Neural cell (in vitro differentiated cells): ENCODE results near the gene SMAD5. TPM values are rescaled to one million over a fixed set of nuclear protein-coding genes. Genes with fewer than 3 reads are reported as not detected.

Experiments
- H2AFZ ChIP-seq: fragments of 200-600, 300-800 bp; sonication (generic), shearing (Covaris generic); 2 replicates; pipeline ENCODE4 v1.6.0; 2014; ENCODE audit warnings: low read depth, mild to moderate bottlenecking, antibody characterized with exemption, low read length, moderate library complexity
- H3F3A ChIP-seq: fragments of 200-600 bp; shearing (Covaris generic); 2 replicates; pipeline ENCODE4 v1.6.1; 2016; ENCODE audit warnings: mild to moderate bottlenecking, moderate library complexity, mixed read lengths, antibody characterized with exemption, low read length; ENCODE audit not compliant: insufficient read depth, poor library complexity, severe bottlenecking
- H3K27ac ChIP-seq: fragments of 200-600, 300-800 bp; sonication (generic), shearing (Covaris generic); 2 replicates; pipeline ENCODE4 v1.5.1; 2014; ENCODE audit warnings: mild to moderate bottlenecking, low read length, moderate library complexity
- H3K27me3 ChIP-seq: fragments of 300-800, 200-600 bp; sonication (generic), shearing (Covaris generic); 2 replicates; pipeline ENCODE4 v1.6.0; 2014; ENCODE audit warnings: mild to moderate bottlenecking, low read depth, low read length, moderate library complexity; ENCODE audit not compliant: insufficient read depth
- H3K36me3 ChIP-seq: fragments of 300-800, 200-600 bp; sonication (generic), shearing (Covaris generic); 2 replicates; pipeline ENCODE4 v1.5.1; 2014; ENCODE audit warnings: mild to moderate bottlenecking, antibody characterized with exemption, low read length, moderate library complexity; ENCODE audit not compliant: insufficient read depth
- H3K4me2 ChIP-seq: fragments of 300-800, 200-600 bp; sonication (generic), shearing (Covaris generic); 2 replicates; pipeline ENCODE4 v1.6.0; 2014; ENCODE audit warnings: mild to moderate bottlenecking, low read length
- H3K4me3 ChIP-seq: fragments of 300-800, 200-600 bp; sonication (generic), shearing (Covaris generic); 2 replicates; pipeline ENCODE4 v1.5.1; 2014; ENCODE audit warnings: mild to moderate bottlenecking, low read length, moderate library complexity
- H3K79me2 ChIP-seq: fragments of 200-600 bp; shearing (Covaris generic); replicated peaks from 2 replicates; pipeline ENCODE4 v1.6.0; 2014; ENCODE audit warnings: mild to moderate bottlenecking, low read length, moderate library complexity; ENCODE audit not compliant: insufficient read depth
- H3K9ac ChIP-seq: fragments of 300-800, 200-600 bp; sonication (generic), shearing (Covaris generic); 2 replicates; pipeline ENCODE4 v1.6.1; 2016; ENCODE audit warnings: mild to moderate bottlenecking, low read length, mixed read lengths
- H3K9me2 ChIP-seq: fragments of 200-600 bp; shearing (Covaris generic); 2 replicates; pipeline ENCODE4 v1.6.1; 2016; ENCODE audit warnings: mild to moderate bottlenecking, low read length, mixed read lengths; ENCODE audit not compliant: insufficient read depth
- H3K9me3 ChIP-seq: fragments of 200-600, 300-800 bp; sonication (generic), shearing (Covaris generic); 2 replicates; pipeline ENCODE4 v1.6.1; 2016; ENCODE audit warnings: mild to moderate bottlenecking, mixed run types, low read length, moderate library complexity, mixed read lengths
- H4K20me1 ChIP-seq: fragments of 200-600 bp; shearing (Covaris generic); 2 replicates; pipeline ENCODE4 v1.6.1; 2016; ENCODE audit warnings: mild to moderate bottlenecking, mixed run types; ENCODE audit not compliant: insufficient read depth
- CTCF ChIP-seq: fragments of 450-650 bp; IDR thresholded peaks from 2 replicates; pipeline ENCODE4 v1.5.1; 2014; ENCODE audit warnings: antibody characterized with exemption, mild to moderate bottlenecking, moderate library complexity; ENCODE audit not compliant: poor library complexity, severe bottlenecking
- EP300 ChIP-seq: fragments of 450-650 bp; conservative IDR thresholded peaks from 2 replicates; pipeline ENCODE4 v1.6.1; 2014; ENCODE audit warnings: antibody characterized with exemption, mild to moderate bottlenecking, moderate library complexity; ENCODE audit not compliant: poor library complexity, severe bottlenecking
- EZH2 ChIP-seq: fragments of 200-600, 300-800 bp; shearing (Covaris generic), sonication (generic); IDR thresholded peaks from 2 replicates; pipeline ENCODE4 v1.6.1; 2014; ENCODE audit warnings: antibody characterized with exemption, low read length, borderline replicate concordance, mild to moderate bottlenecking; ENCODE audit not compliant: insufficient read depth, poor library complexity, severe bottlenecking
- MXI1 ChIP-seq: fragments of 450-650 bp; conservative IDR thresholded peaks from 2 replicates; pipeline ENCODE4 v1.6.1; 2014; ENCODE audit warnings: antibody characterized with exemption, mild to moderate bottlenecking; ENCODE audit not compliant: poor library complexity, severe bottlenecking
- POLR2AphosphoS5 ChIP-seq: IDR thresholded peaks from 2 replicates; pipeline ENCODE4 v1.6.1; 2012
- RAD21 ChIP-seq: fragments of 450-650 bp; conservative IDR thresholded peaks from 2 replicates; pipeline ENCODE4 v1.6.1; 2014; ENCODE audit warnings: antibody characterized with exemption, mild to moderate bottlenecking, moderate library complexity
- TAF1 ChIP-seq: IDR thresholded peaks from 2 replicates; pipeline ENCODE4 v1.6.1; 2012; ENCODE audit warnings: low read depth
- polyA plus RNA-seq: library from polyadenylated mRNA; depleted of rRNA; stranded (reverse); fragments of >200 nt; gene quantifications from 2 replicates; pipeline ENCODE4 v1.2.3, GENCODE V29; 2014
- TF ChIP-seq, protein P1 (sequence below): IDR thresholded peaks from 2 replicates; pipeline ENCODE4 v1.6.1; 2012; ENCODE audit warnings: borderline replicate concordance

The SMAD5 gene
- polyA plus RNA-seq, 1 donor from 2014 or later = 26.3 TPM

GRCh38 chr5:136086783-136087566 lies 45.7 kb upstream of the SMAD5 start:
- Histone ChIP-seq H2AFZ (no peak overlapping the region), H3K4me2 (no peak overlapping the region), H3K36me3 (no peaks in the 10 kb centered on the region), H3K9me2 (no peaks in the 10 kb centered on the region), H4K20me1 (no peaks in the 10 kb centered on the region), H3K27ac (no peak overlapping the region), H3K27me3 (no peaks in the 10 kb centered on the region), H3K9ac (no peak overlapping the region), H3K4me3 (no peak overlapping the region), H3F3A (no peaks in the 10 kb centered on the region), H3K9me3 (no peaks in the 10 kb centered on the region), H3K79me2 (no peaks in the 10 kb centered on the region)
- no peak for TF ChIP-seq MXI1
- TF ChIP-seq, protein P1, sequence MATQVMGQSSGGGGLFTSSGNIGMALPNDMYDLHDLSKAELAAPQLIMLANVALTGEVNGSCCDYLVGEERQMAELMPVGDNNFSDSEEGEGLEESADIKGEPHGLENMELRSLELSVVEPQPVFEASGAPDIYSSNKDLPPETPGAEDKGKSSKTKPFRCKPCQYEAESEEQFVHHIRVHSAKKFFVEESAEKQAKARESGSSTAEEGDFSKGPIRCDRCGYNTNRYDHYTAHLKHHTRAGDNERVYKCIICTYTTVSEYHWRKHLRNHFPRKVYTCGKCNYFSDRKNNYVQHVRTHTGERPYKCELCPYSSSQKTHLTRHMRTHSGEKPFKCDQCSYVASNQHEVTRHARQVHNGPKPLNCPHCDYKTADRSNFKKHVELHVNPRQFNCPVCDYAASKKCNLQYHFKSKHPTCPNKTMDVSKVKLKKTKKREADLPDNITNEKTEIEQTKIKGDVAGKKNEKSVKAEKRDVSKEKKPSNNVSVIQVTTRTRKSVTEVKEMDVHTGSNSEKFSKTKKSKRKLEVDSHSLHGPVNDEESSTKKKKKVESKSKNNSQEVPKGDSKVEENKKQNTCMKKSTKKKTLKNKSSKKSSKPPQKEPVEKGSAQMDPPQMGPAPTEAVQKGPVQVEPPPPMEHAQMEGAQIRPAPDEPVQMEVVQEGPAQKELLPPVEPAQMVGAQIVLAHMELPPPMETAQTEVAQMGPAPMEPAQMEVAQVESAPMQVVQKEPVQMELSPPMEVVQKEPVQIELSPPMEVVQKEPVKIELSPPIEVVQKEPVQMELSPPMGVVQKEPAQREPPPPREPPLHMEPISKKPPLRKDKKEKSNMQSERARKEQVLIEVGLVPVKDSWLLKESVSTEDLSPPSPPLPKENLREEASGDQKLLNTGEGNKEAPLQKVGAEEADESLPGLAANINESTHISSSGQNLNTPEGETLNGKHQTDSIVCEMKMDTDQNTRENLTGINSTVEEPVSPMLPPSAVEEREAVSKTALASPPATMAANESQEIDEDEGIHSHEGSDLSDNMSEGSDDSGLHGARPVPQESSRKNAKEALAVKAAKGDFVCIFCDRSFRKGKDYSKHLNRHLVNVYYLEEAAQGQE = no peak
- TF ChIP-seq TAF1 = no peak
- no peak for TF ChIP-seq RAD21
- no peak for TF ChIP-seq POLR2AphosphoS5
- TF ChIP-seq EP300 = no peak

GRCh38 chr5:136087961-136088871 lies 44.4 kb upstream of the SMAD5 start:
- H3K9me2 ChIP-seq = no peaks in the 10 kb centered on the region
- no peaks in the 10 kb centered on the region for H3K79me2 ChIP-seq
- H3K4me3 ChIP-seq = no peak overlapping the region
- no peak overlapping the region for H3K27ac ChIP-seq
- TF ChIP-seq EP300 (no peak), EZH2 (no peak), TAF1 (no peak)
- H3F3A ChIP-seq = no peaks in the 10 kb centered on the region
- H2AFZ ChIP-seq = no peak overlapping the region
- no peaks in the 10 kb centered on the region for H4K20me1 ChIP-seq
- no peak overlapping the region for H3K4me2 ChIP-seq
- H3K9me3 ChIP-seq = no peaks in the 10 kb centered on the region
- no peaks in the 10 kb centered on the region for H3K27me3 ChIP-seq
- H3K9ac ChIP-seq = no peak overlapping the region
- no peaks in the 10 kb centered on the region for H3K36me3 ChIP-seq

- Histone ChIP-seq H3K9ac (no peak overlapping the region), H3K79me2 (no peaks in the 10 kb centered on the region), H3K36me3 (no peaks in the 10 kb centered on the region), H3K27ac (no peak overlapping the region), H2AFZ (no peak overlapping the region), H3K4me3 (no peak overlapping the region), H3K9me2 (no peaks in the 10 kb centered on the region), H3F3A (no peaks in the 10 kb centered on the region), H3K27me3 (no peaks in the 10 kb centered on the region), H4K20me1 (no peaks in the 10 kb centered on the region), H3K4me2 (no peak overlapping the region), H3K9me3 (no peaks in the 10 kb centered on the region)
- TF ChIP-seq CTCF = no peak
- TF ChIP-seq MXI1 = no peak
Observed at GRCh38 chr5:136089791-136090190, 42.9 kb upstream of the SMAD5 start.
